ENCODE data around the gene SLC12A5. TPM values are rescaled to one million over a fixed set of nuclear protein-coding genes. Genes with fewer than 3 reads are reported as not detected.

The SLC12A5 gene
- total RNA-seq, 1 donor from 2014 or later = not detected

Other genes with a start within 250 kb of the SLC12A5 start
- not detected for gene WFDC3, start 237.3 kb upstream of the SLC12A5 start, total RNA-seq
- 18.3 TPM for gene DNTTIP1, start 237.3 kb upstream of the SLC12A5 start, total RNA-seq
- 10.4 TPM for gene UBE2C, start 216.6 kb upstream of the SLC12A5 start, total RNA-seq
- 2,844 TPM for gene TNNC2, start 201.9 kb upstream of the SLC12A5 start, total RNA-seq
- gene SNX21, start 195.4 kb upstream of the SLC12A5 start, total RNA-seq = 26.6 TPM
- 27.1 TPM for gene ACOT8, start 171.8 kb upstream of the SLC12A5 start, total RNA-seq
- gene ZSWIM3, start 171.6 kb upstream of the SLC12A5 start, total RNA-seq = 7.8 TPM
- gene ZSWIM1, start 148.0 kb upstream of the SLC12A5 start, total RNA-seq = 3.1 TPM
- gene SPATA25, start 141.6 kb upstream of the SLC12A5 start, total RNA-seq = 2.6 TPM
- 13.0 TPM for gene NEURL2, start 138.0 kb upstream of the SLC12A5 start, total RNA-seq
- gene CTSA, start 137.9 kb upstream of the SLC12A5 start, total RNA-seq = 23.0 TPM
- 38.1 TPM for gene PLTP, start 117.1 kb upstream of the SLC12A5 start, total RNA-seq
- gene PCIF1, start 94.5 kb upstream of the SLC12A5 start, total RNA-seq = 7.3 TPM
- gene ZNF335, start 57.0 kb upstream of the SLC12A5 start, total RNA-seq = 6.3 TPM
- gene MMP9, start 20.3 kb upstream of the SLC12A5 start, total RNA-seq = 0.52 TPM
- gene NCOA5, start 60.7 kb downstream of the SLC12A5 start, total RNA-seq = 10.4 TPM
- 3.7 TPM for gene CD40, start 89.1 kb downstream of the SLC12A5 start, total RNA-seq

Data from skeletal muscle tissue (tissue), 1 donor.